DMS114 treated with DMSO at 0.1 percent for 48 hours (cell line): Measurements from ENCODE around the gene C3orf20.
"Not testable (repeated sequence)": the region's sequence is repeated elsewhere in the genome, so short reads cannot be mapped to it uniquely, and the experiment has no call there.

ENCODE experiments used
- DNase-seq: peaks from one replicate; lab custom pipeline; 2025; ENCODE audit not compliant: unreplicated experiment; lab: John Stamatoyannopoulos, UW

Gene C3orf20

DNA sequence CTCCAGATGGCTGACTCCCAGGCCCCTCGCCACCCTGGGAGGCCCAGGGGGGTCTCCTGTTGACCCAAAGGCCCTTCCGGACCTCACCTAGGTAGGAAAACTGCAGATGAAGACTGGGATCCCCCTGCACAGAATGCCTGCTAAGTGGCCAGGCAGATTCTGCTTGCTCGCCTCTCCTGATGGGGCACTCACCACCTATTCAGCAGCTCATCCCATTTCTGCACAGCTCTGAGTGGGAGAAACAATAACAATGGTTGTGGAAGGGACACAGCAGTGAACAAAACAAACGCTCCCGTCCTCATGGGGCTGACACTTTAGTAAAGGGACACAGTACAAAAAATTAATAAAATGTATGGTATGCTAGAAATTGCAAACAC, 118.9 kb downstream of the C3orf20 start:
- DNase-seq: no peak

GRCh38 chr3:14794435-14794834, 119.5 kb downstream of the C3orf20 start:
- no peak for DNase-seq

DNA sequence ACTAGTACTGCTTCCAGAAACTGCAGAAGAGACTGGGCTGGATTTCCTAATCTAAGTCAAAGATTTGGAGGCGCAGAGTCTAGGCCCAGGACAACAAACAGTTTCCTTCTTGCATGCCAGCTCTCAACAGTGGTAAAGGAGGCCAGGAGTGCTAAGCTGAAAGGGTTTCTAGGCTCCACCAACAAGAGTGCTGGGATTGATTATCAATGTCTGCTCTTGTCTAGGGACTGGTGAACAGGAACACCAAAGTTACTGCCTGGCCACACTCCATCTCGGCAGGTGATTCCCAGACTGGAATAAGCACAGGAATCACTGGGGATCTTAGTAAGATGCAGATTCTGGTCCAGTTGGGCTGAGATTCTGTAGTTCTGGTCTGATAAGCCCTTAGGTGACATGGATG, 121.1 kb downstream of the C3orf20 start:
- DNase-seq: no peak

DNA sequence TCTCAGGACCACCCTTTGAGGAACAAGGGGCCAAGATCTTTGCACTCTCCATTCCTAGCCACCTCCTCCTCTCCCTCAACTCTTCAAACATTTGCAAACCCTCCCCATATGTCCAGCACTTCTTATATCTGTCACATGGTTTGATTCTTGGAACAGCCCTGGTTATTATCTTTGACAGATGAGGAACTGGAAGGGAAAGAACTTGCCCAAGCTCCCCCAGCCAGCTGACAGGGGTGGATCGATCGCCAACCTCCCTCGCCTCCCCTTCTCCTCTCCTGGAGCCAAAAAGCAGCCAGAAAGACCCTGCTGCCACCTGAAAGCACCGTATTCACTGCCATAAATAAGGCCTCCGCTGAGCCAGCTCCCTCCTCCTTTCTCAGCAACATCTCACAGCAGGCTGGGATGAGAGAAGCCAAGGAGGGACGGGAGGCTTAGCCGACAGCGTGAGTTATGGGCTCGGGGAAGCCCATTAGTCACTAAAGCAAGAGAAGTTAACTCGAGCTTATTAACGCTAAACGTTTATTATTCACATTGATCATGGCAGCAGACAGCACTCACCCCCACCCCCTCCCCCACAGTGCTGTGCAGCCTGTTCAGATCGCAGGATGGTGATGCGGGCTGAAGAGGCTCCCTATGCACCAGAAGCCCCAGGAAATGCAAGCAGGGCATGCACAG, 121.6 kb downstream of the C3orf20 start:
- no peak for DNase-seq

DNA sequence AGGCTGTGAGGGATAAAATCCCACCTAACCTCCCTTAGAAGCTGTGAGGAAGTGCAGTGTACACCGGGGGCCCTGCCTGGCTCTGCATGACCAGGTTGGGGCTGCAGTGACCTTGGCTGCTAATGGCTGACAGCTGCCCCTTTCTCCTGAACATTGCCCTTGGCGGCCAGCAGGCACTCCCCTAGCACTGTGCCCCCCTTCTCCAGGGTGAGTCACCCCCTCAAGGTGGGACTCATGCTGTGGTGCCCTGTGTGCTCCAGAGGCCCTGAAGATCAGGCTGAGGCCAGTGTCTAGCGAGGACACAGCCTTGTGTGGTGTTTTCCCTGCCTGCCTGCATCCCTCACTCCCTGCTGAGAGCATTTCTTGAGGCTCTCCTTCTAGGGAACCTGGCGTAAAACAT, 122.8 kb downstream of the C3orf20 start:
- DNase-seq: no peak

DNA sequence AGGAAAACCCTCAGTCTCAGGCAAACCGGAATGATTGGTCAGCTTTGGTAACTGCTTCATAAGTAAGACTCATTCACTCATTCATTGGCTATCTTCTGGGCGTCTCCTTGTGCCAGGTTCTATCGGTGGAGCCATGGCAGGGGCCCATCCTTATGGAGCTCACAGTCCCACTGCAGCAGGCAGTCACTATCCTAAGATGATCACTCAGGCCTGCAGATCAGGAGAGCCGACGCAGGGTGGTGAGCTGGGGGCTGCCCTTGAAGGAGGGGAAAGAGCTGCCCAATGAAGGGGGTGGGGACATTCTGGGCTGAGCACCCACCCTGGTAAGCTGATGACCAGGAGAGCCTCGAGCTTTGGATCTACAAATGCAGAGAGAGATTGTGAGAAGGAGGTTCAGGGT, 123.3 kb downstream of the C3orf20 start:
- DNase-seq: no peak

DNA sequence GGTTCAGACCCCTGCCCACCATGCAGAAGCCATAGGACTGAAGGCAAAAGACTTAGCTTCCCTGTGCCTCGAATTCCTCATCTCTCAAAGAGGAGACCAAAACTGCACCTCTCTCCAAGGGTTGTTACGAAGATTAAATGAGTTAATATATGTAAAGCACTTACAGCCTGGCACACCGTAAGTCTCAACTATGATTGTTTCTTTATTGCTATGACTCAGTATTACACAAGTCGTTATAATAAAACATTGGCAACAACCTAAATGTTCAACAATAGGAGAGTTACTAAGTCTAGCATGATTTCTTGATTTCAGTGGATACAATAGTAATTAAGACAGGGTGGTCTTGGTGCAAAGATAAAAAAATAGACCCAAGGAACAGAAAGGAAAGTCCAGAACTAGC, 124.2 kb downstream of the C3orf20 start:
- DNase-seq: no peak

GRCh38 chr3:14801031-14801430, 126.1 kb downstream of the C3orf20 start:
- no peak for DNase-seq

GRCh38 chr3:14801668-14802380, 126.9 kb downstream of the C3orf20 start:
- DNase-seq: no peak

GRCh38 chr3:14802381-14802731, 127.4 kb downstream of the C3orf20 start:
- no peak for DNase-seq

DNA sequence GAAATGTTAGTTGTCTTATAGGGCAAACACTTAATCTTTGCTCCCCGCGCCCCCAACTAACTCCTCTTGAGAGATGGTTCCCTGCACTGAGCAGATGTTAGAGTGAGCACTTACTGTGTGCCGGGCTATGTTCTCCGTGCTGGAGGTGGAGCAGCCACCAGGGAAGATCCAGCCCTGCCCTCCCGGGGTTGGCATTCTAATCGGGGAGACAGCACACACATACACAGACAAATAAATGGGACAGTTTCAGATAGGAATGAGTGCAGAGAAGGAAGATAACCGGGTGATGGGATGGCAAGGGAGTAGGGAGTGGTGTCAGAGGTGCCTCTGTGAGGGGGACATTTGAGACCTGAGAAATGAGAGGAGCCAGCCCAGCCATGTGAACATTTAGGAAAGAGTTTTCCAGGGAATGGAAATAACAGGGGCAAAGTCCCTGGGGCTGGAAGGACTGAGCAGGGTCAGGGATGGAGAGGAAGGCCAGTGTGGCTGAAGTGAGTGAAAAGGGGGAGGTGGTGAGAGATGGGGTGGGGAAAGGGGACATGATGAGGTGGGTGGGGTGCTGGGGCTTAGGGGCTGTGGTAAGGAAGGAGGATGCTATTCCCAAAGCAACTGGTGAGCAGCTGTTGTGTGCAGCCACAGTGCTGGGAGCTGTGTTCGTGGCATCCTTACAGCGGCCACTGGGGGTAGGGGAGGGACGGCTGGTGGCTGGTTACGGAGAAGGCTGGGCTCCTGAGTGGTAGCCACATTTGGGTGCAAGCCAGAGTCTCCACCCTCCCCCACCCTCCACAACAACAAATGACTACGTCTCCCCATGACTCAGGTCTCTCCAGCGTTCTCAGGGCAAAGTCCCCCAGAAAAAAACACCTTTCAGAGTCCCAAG, 128.4 kb downstream of the C3orf20 start:
- DNase-seq: no peak

GRCh38 chr3:14803981-14804834, 129.3 kb downstream of the C3orf20 start:
- no peak for DNase-seq

GRCh38 chr3:14804835-14805780, 130.2 kb downstream of the C3orf20 start:
- no peak for DNase-seq

DNA sequence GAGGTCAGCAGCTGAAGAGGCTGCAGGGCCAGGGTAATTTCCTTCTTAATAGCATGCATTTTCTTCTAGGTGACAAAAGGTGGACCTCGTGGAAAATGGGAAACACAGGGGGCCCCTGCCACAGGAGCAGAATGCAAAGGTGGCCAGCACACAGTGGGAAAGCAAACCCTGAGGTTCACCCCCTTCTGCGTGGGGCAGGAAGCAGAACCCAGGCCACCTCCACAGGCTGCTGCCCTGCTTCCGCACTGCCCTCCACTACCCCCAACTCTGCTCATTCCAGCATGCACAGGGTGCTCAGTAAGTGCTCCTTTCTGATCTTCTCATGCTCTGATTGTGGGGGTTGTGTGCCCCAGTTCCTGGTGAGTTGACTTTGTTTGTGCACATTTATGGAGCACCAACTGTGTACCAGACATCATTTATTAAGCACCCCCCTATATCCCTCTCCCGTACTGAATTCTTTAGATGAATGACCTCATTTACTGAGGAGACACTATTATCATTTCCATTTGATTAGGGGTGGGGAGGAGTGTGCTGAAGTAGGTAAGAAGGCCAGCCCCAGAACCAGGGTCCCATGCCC, 131.1 kb downstream of the C3orf20 start:
- DNase-seq: no peak

DNA sequence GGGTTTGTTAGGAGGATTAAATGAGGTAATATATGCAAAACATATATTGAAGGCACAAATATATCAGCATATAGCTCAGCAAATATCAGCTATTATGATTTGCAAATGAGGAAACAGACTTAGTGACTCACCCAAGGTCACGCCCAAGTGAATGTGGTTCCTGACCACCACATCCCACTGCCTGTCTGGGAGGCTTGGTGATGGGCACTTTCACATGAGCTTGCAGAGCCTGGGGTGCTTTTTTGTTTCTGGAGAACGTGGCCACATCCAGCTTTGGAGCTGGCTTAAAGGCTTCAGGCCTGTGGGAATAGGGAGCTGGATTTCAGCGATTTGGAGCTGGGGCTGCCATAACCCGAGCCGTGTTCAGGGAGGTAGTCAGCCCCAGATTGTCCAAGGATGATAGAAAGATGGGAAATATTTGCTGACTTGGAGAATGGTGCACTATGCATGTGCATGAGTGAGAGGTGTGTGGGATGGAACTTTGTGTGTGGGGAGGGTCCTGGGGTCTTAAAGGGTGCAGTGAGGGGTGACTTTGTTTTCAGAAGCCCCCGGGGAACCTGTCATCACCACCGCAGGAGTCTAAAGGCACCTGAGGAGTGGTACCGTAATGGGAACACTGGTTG, 131.8 kb downstream of the C3orf20 start:
- no peak for DNase-seq

GRCh38 chr3:14808025-14808424, 133.1 kb downstream of the C3orf20 start:
- DNase-seq: no peak

- DNase-seq: no peak
Observed at GRCh38 chr3:14808502-14809266, 133.7 kb downstream of the C3orf20 start.

- DNase-seq: not testable (repeated sequence)
Observed at GRCh38 chr3:14809611-14810010, 134.7 kb downstream of the C3orf20 start.
